K562 (cell line): ENCODE data around the gene ABHD18. TPM values are rescaled to one million over a fixed set of nuclear protein-coding genes. Genes with fewer than 3 reads are reported as not detected.

Experiments
- FOXK1 ChIP-seq: sonication (generic); formaldehyde crosslinking; IDR thresholded peaks from 2 replicates; pipeline ENCODE4 v1.8.0; 2022; ENCODE audit warnings: missing genetic modification reagents, mild to moderate bottlenecking, borderline replicate concordance
- GABPA ChIP-seq: fragments of 200-800 bp; sonication (Bioruptor generic); conservative IDR thresholded peaks from 2 replicates; pipeline ENCODE4 v1.6.1; 2016; ENCODE audit warnings: low read depth, missing genetic modification characterization, missing compliant biosample characterization
- GABPB2 ChIP-seq: fragments of 250-450 bp; sonication (Bioruptor Pico); conservative IDR thresholded peaks from 2 replicates; pipeline ENCODE4 v1.5.1; 2021; ENCODE audit warnings: mild to moderate bottlenecking
- HMG20A ChIP-seq: fragments of 450-650 bp; formaldehyde crosslinking; conservative IDR thresholded peaks from 2 replicates; pipeline ENCODE4 v1.4.0; 2020; ENCODE audit warnings: mild to moderate bottlenecking, mixed read lengths
- IRF9 ChIP-seq: fragments of 450-650 bp; IDR thresholded peaks from 2 replicates; pipeline ENCODE4 v1.6.1; 2016; ENCODE audit warnings: missing biosample characterization, missing genetic modification characterization
- NFATC3 ChIP-seq: fragments of 450-650 bp; IDR thresholded peaks from 2 replicates; pipeline ENCODE4 v1.6.1; 2017; ENCODE audit warnings: mild to moderate bottlenecking
- RB1 ChIP-seq: fragments of 450-650 bp; IDR thresholded peaks from 2 replicates; pipeline ENCODE4 v1.6.1; 2017; ENCODE audit warnings: low read depth, mild to moderate bottlenecking
- RFX7 ChIP-seq: fragments of 250-450 bp; sonication (Bioruptor Pico); IDR thresholded peaks from 2 replicates; pipeline ENCODE4 v1.5.1; 2021; ENCODE audit warnings: mild to moderate bottlenecking
- RREB1 ChIP-seq: fragments of 250-450 bp; sonication (Bioruptor Pico); IDR thresholded peaks from 2 replicates; pipeline ENCODE4 v1.4.0; 2020
- SP2 ChIP-seq: IDR thresholded peaks from 2 replicates; pipeline ENCODE4 v1.6.1; 2011; ENCODE audit warnings: mild to moderate bottlenecking, low read depth, low read length, moderate library complexity; ENCODE audit not compliant: poor library complexity, severe bottlenecking; ENCODE audit errors: extremely low read depth
- SRSF9 ChIP-seq: fragments of 200-400 bp; formaldehyde crosslinking; IDR thresholded peaks from 2 replicates; pipeline ENCODE4 v1.6.1; 2017; ENCODE audit warnings: low read depth, low read length, borderline replicate concordance
- VEZF1 ChIP-seq: fragments of 200-800 bp; sonication (Bioruptor generic); IDR thresholded peaks from 2 replicates; pipeline ENCODE4 v1.6.1; 2017; ENCODE audit warnings: missing genetic modification characterization, missing compliant biosample characterization
- ZNF184 ChIP-seq: sonication (generic); formaldehyde crosslinking; IDR thresholded peaks from 2 replicates; pipeline ENCODE4 v1.5.0; 2020; ENCODE audit warnings: missing genetic modification reagents
- ZNF280A ChIP-seq: fragments of 450-650 bp; IDR thresholded peaks from 2 replicates; pipeline ENCODE4 v1.6.1; 2018; ENCODE audit warnings: mild to moderate bottlenecking, low read depth; ENCODE audit not compliant: partially characterized antibody
- ZNF699 ChIP-seq: fragments of 250-450 bp; sonication (Bioruptor Pico); IDR thresholded peaks from 2 replicates; pipeline ENCODE4 v1.8.0; 2021; ENCODE audit warnings: mild to moderate bottlenecking, moderate library complexity; ENCODE audit not compliant: insufficient replicate concordance
- ZNF77 ChIP-seq: fragments of 250-450 bp; sonication (Bioruptor Pico); IDR thresholded peaks from 2 replicates; pipeline ENCODE4 v1.5.0; 2020
- polyA plus RNA-seq, 8 experiments: library from polyadenylated mRNA; depleted of rRNA in 4 of 8; stranded (reverse) in 5 of 8; unstranded in 3 of 8; fragments of >200 nt; fragmentation: Nextera tagmentation in 2 of 8; fragmentation: Illumina TruSeq in 1 of 8; extraction: Ambion mirVana in 2 of 8; extraction: Trizol in 1 of 8; gene quantifications; 2 replicates each; pipeline versions ENCODE4 v1.2.1 to v1.2.3, GENCODE V29; 2011 to 2014; ENCODE audit warnings: inconsistent platforms in 1 of 8, missing spikeins in 1 of 8
- total RNA-seq, 7 experiments: library from RNA; depleted of rRNA in 6 of 7; stranded (reverse); fragments of >200 nt in 6 of 7; fragmentation: Illumina TruSeq in 2 of 7; extraction: Trizol in 2 of 7; gene quantifications; 2 replicates each; pipeline versions ENCODE4 v1.2.1 to v1.2.3, GENCODE V29; 2011 to 2021; ENCODE audit warnings: low replicate concordance in 1 of 7
- TF ChIP-seq, protein P1 (sequence below): fragments of 450-650 bp; IDR thresholded peaks from 2 replicates; pipeline ENCODE4 v1.6.1; 2016; ENCODE audit warnings: low read depth, mild to moderate bottlenecking, moderate library complexity

ABHD18 gene
- total and polyA plus RNA-seq, 9 of the 15 experiments (the other 6 are each of a cell fraction or from before 2014, with no cell fraction given): 6.1 to 25.0 (median 16.0) TPM

GRCh38 chr4:128060699-128061565, 95.7 kb downstream of the ABHD18 start, which contains the start of gene LARP1B (continued):
- TF ChIP-seq RREB1 (CRISPR knock-in tag): peak; percentile 39; the same call in 1 of the 2 replicates
- TF ChIP-seq GABPB2 (CRISPR knock-in tag): no peak
- peak; percentile 70 for TF ChIP-seq RB1
- TF ChIP-seq SP2: no peak
- no peak for TF ChIP-seq SRSF9
- TF ChIP-seq, protein P1, sequence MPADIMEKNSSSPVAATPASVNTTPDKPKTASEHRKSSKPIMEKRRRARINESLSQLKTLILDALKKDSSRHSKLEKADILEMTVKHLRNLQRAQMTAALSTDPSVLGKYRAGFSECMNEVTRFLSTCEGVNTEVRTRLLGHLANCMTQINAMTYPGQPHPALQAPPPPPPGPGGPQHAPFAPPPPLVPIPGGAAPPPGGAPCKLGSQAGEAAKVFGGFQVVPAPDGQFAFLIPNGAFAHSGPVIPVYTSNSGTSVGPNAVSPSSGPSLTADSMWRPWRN: no peak
- no peak for TF ChIP-seq HMG20A (CRISPR knock-in tag)
- no peak for TF ChIP-seq ZNF184 (CRISPR knock-in tag)
- peak; percentile 84 for TF ChIP-seq VEZF1
- TF ChIP-seq ZNF77 (CRISPR knock-in tag): no peak
- TF ChIP-seq FOXK1 (CRISPR knock-in tag): no peak
- TF ChIP-seq GABPA (tag): 0 out of 2 replicates have a peak, but pooled peaks have one; percentile 20
- TF ChIP-seq NFATC3: no peak
- no peak for TF ChIP-seq ZNF280A
- no peak for TF ChIP-seq IRF9
- TF ChIP-seq RFX7 (CRISPR knock-in tag): no peak
- TF ChIP-seq ZNF699 (CRISPR knock-in tag): no peak
